ENCODE results near the gene NECAB3. TPM values are rescaled to one million over a fixed set of nuclear protein-coding genes. Genes with fewer than 3 reads are reported as not detected.

NECAB3 gene
- total RNA-seq, 1 donor from 2014 or later, result 63.3 TPM

DNA sequence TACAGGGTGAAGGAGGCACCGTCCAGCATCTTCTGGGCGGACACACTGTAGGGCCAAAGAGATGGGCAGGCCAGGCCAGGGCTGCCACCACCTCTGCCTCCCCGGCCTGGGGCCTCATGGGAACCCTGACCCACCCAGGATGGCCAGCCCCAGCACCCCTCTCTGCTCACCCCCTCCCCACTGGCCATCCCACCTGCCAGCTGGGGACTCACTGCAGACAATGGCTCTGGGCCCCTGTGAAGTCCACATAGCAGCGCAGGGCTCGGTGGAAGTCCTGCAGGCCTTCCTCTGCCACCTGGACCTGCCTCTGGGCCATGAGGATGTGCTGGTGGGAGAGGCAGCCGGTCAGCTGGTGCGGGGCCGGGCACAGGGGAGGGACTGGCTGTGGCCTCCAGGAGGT lies 15.7 kb downstream of the NECAB3 start:
- peaks cover 3% of the 10 kb centered on the region for H3K36me3 Mint-ChIP-seq (ENCODE audit: low read depth)
- no peaks in the 10 kb centered on the region for H3K9me3 Mint-ChIP-seq
- peaks cover 12% of the 10 kb centered on the region for H3K4me1 Mint-ChIP-seq
- no peak for DNase-seq (ENCODE audit: low read depth, low spot score)
- TF ChIP-seq, protein P1, sequence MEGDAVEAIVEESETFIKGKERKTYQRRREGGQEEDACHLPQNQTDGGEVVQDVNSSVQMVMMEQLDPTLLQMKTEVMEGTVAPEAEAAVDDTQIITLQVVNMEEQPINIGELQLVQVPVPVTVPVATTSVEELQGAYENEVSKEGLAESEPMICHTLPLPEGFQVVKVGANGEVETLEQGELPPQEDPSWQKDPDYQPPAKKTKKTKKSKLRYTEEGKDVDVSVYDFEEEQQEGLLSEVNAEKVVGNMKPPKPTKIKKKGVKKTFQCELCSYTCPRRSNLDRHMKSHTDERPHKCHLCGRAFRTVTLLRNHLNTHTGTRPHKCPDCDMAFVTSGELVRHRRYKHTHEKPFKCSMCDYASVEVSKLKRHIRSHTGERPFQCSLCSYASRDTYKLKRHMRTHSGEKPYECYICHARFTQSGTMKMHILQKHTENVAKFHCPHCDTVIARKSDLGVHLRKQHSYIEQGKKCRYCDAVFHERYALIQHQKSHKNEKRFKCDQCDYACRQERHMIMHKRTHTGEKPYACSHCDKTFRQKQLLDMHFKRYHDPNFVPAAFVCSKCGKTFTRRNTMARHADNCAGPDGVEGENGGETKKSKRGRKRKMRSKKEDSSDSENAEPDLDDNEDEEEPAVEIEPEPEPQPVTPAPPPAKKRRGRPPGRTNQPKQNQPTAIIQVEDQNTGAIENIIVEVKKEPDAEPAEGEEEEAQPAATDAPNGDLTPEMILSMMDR (conservative IDR thresholded peaks at IDR 0.05), result no peak
- no peak overlapping the region for H3K27ac Mint-ChIP-seq (ENCODE audit: unreplicated experiment)
- peak overlapping the region; percentile 65 for H3K4me3 Mint-ChIP-seq
- H3K27me3 Mint-ChIP-seq (ENCODE audit: low read depth), result peaks cover 2% of the 10 kb centered on the region

DNA sequence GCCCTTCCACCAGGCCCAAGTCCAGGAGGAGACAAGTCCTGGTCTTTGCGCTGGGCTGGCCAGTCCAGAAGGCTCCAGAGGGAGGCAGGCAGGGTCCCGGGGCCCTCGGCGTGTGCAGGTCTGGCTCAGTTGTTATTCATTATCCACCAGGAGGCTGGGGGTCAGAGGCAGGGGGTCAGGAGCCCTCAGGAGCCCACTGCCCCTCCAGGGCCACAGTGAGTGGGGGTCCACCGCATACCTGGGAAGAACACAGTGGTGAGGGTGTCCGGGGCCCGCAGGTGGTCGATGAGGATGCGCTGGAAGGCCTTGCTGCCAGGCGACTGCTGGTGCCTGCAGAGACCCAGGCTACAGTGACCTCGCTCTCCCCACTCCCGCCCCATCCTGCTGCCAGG lies 16.5 kb downstream of the NECAB3 start:
- peaks cover 14% of the 10 kb centered on the region for H3K4me1 Mint-ChIP-seq
- H3K9me3 Mint-ChIP-seq, result no peaks in the 10 kb centered on the region
- DNase-seq (ENCODE audit: low read depth, low spot score), result no peak
- H3K4me3 Mint-ChIP-seq, result peak overlapping the region; percentile 38
- peaks cover 3% of the 10 kb centered on the region for H3K36me3 Mint-ChIP-seq (ENCODE audit: low read depth)
- H3K27me3 Mint-ChIP-seq (ENCODE audit: low read depth), result peaks cover 5% of the 10 kb centered on the region
- H3K27ac Mint-ChIP-seq (ENCODE audit: unreplicated experiment), result no peak overlapping the region
- TF ChIP-seq, protein P1 (conservative IDR thresholded peaks at IDR 0.05), result no peak

DNA sequence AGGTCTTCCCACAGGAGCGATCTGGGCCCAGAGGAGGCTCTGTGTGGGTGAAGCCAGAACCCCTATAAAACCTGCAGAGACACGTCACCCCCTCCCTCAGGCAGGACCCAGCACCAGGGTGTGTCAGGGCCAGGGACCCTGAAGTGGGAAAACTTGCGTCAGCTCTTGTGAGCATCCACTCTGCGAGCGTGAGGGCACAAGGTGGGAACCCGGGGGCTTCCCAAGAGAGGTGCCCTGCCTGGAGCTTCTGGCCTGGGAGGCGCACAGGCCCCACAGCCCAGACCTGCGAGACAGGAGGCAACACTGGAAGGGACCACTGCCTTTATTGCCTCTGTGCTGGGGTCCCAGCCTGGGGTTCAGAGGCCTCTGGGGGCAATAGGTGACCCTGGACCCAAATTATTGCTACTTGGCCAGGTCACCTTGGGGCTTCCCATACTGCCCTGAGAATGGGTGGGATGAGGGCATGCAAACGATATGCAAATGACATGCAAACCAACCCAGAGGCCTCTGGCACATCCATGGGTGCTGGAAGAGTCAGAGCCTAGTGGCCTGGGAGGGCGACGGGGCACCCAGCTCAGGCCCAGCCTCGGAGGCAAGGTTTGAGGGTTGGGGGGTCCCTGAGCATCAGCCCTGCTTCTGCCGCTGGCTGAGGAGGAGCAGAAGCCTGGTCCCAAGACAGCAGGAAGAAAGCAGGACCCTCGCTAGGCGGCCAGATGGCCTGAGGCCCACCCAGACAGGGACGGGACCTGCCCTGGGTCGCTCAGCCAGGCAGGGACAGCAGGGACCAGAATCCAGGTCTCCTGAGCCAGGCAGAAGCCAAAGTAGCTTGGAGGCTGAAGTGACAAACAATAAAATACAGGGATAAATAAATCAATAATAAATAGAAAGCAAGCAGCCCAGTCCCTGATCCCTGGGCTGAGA lies 17.2 kb downstream of the NECAB3 start:
- Mint-ChIP-seq H3K9me3 (no peaks in the 10 kb centered on the region), H3K4me1 (peaks cover 12% of the 10 kb centered on the region), H3K4me3 (peak overlapping the region; percentile 38), H3K27ac (ENCODE audit: unreplicated experiment) (no peak overlapping the region), H3K36me3 (ENCODE audit: low read depth) (peaks cover 3% of the 10 kb centered on the region), H3K27me3 (ENCODE audit: low read depth) (peaks cover 5% of the 10 kb centered on the region)
- TF ChIP-seq, protein P1 (conservative IDR thresholded peaks at IDR 0.05), result no peak
- DNase-seq (ENCODE audit: low read depth, low spot score), result no peak

DNA sequence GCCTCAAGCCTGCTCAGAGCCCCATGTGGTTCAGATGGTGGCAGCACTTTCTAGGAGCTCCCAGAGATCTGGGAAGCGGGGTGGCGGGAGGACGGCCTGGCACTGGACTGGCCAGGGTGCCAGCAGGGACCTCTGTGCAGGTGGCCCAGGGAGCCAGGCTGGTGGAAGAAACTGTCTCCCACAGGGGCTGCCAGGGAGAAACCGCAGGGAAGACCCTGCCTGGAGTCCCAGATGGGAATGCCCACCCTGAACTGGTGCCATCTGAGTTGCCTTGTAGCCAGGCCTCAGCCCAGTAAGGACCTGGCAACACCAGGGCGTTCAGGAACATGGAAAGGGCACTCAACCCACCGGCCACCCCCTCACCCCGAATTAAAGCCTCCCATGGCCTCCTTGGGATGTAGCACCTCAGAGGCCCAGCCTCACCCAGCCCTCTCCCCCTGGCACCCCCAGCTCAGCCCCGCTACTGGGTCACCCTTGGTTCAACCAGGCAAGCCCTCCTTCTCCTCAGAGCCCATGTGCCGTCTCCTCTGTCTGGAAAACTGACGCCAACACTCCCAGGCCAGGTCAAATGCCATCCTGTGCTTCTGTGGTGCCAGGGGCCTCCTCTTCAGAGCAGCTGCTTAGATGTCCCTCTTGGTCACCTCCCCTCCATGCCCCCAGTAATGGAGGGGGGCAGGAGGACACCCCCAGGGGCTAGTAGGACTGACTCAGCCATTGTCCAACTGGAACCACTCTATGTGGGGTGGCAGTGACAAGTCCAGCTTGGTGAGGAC lies 18.0 kb downstream of the NECAB3 start:
- Mint-ChIP-seq H3K4me3 (peak overlapping the region; percentile 19), H3K4me1 (peaks cover 16% of the 10 kb centered on the region), H3K27me3 (ENCODE audit: low read depth) (peaks cover 3% of the 10 kb centered on the region), H3K36me3 (ENCODE audit: low read depth) (peaks cover 3% of the 10 kb centered on the region), H3K9me3 (no peaks in the 10 kb centered on the region), H3K27ac (ENCODE audit: unreplicated experiment) (peak overlapping the region; percentile 58)
- TF ChIP-seq, protein P1 (conservative IDR thresholded peaks at IDR 0.05), result no peak
- no peak for DNase-seq (ENCODE audit: low read depth, low spot score)

DNA sequence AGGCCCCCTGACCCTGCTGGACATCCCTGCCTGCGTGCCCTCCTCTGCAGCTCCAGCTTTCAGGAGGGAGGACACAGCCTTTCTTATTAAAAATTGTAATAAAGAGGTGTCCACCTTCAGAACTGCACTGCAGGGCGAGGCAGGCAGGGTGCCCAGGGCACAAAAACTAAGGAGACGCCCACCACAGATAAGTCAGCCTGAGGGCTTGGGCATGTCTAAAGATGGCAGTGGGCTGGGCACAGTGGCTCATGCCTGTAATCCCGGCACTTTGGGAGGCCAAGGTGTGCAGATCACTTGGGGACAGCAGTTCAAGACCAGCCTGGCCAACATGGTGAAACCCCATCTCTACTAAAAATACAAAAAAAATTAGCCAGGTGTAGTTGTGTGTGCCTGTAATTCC lies 19.1 kb downstream of the NECAB3 start:
- Mint-ChIP-seq H3K4me3 (peak overlapping the region; percentile 65), H3K27me3 (ENCODE audit: low read depth) (peaks cover 3% of the 10 kb centered on the region), H3K27ac (ENCODE audit: unreplicated experiment) (no peak overlapping the region), H3K4me1 (peaks cover 16% of the 10 kb centered on the region), H3K9me3 (no peaks in the 10 kb centered on the region), H3K36me3 (ENCODE audit: low read depth) (peaks cover 3% of the 10 kb centered on the region)
- TF ChIP-seq, protein P1 (conservative IDR thresholded peaks at IDR 0.05), result no peak
- DNase-seq (ENCODE audit: low read depth, low spot score), result no peak

Measured in neural crest cell (in vitro differentiated cells).